ENCODE measurements around the gene AMFR.

DNA sequence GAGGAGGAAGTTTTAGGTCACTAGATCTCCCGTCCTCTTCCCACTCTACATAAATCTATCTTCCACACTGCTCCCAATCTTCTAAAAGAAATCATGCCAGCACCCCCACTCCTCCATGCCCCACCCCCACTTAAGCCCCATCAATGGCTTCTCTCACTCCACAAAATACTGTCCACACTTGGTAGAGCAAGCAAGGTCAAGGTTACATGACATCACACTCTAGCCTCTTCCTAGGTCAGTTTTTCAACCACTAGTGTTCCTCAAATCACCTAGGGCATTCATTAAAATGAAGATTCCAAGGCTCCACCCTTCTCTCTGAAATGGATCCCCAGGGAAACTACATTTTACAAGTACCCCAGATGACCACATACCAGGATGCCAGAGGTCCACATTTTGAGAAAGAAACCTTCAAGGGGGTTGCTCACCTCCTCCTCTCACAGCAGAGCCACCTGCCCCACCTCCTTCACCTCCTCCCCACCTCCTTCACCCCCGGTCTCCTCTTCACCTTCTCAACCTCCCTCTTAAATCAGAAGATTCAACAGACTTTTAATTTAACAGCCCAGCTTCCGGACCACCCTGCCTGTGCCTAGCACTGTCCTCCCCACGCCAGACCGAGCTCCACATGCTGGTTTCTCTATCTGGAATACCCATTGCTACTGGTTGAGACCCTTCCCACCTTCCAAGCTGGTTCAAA is 3.2 kb downstream of the AMFR start:
- TF ChIP-seq ZNF274 (IDR thresholded peaks at IDR 0.05; ENCODE audit: low read depth, low read length) (no peak), YY1 (IDR thresholded peaks at IDR 0.05; ENCODE audit: insufficient read depth, insufficient read length) (no peak)
